CD14-positive monocyte (primary cell): ENCODE measurements around the gene KCNE1. TPM values are rescaled to one million over a fixed set of nuclear protein-coding genes. Genes with fewer than 3 reads are reported as not detected.
"Not testable (repeated sequence)": the region's sequence is repeated elsewhere in the genome, so short reads cannot be mapped to it uniquely, and the experiment has no call there.

Experiments
- DNase-seq, 3 donors: peaks; one replicate each; pipeline ENCODE4 v3.0.0-alpha.2; 2011 to 2022
- H2AFZ ChIP-seq: 2 replicates; pipeline ENCODE4 v1.6.0; 2012; ENCODE audit warnings: mild to moderate bottlenecking, low read depth, low read length, inconsistent platforms; ENCODE audit not compliant: insufficient read depth, poor library complexity, severe bottlenecking
- H3K27ac ChIP-seq, 2 donors: 1 replicate in 1 of 2; 2 replicates in 1 of 2; pipeline ENCODE4 v1.5.1; 2012 to 2013; ENCODE audit warnings: low read length in 2 of 2, control low read depth in 1 of 2, inconsistent platforms in 1 of 2, low read depth in 1 of 2, mild to moderate bottlenecking in 1 of 2
- H3K27me3 ChIP-seq, 2 donors: one replicate each; pipeline versions ENCODE4 v1.6.0 to v1.6.1; 2011 to 2013; ENCODE audit warnings: low read length in 2 of 2; ENCODE audit not compliant: control insufficient read depth in 2 of 2, insufficient read depth in 2 of 2
- H3K36me3 ChIP-seq, 2 donors: replicated peaks in 1 of 2; 1 replicate in 1 of 2; 2 replicates in 1 of 2; pipeline versions ENCODE4 v1.5.1 to v1.6.1; 2012 to 2013; ENCODE audit warnings: low read length in 2 of 2, control low read depth in 1 of 2, inconsistent platforms in 1 of 2, mild to moderate bottlenecking in 1 of 2; ENCODE audit not compliant: insufficient read depth in 2 of 2, control insufficient read depth in 1 of 2
- H3K4me1 ChIP-seq, 2 donors: 1 replicate in 1 of 2; 2 replicates in 1 of 2; pipeline versions ENCODE4 v1.5.1 to v1.6.1; 2012 to 2013; ENCODE audit warnings: low read length in 2 of 2, control low read depth in 1 of 2, inconsistent platforms in 1 of 2, mild to moderate bottlenecking in 1 of 2, moderate library complexity in 1 of 2; ENCODE audit not compliant: insufficient read depth in 2 of 2, control insufficient read depth in 1 of 2
- H3K4me2 ChIP-seq: replicated peaks from 2 replicates; pipeline ENCODE3; 2012; ENCODE audit warnings: low read length, moderate library complexity, mild to moderate bottlenecking; ENCODE audit not compliant: poor library complexity, severe bottlenecking; ENCODE audit errors: extremely low read depth
- H3K4me3 ChIP-seq, 3 experiments: fragments of 200-600 bp in 1 of 3; sonication (generic) in 1 of 3; replicated peaks in 1 of 3; 1 replicate in 2 of 3; 2 replicates in 1 of 3; pipeline ENCODE4 v1.5.1; 2011 to 2013; ENCODE audit warnings: low read length in 3 of 3, mild to moderate bottlenecking in 3 of 3, control low read depth in 2 of 3, low read depth in 2 of 3, inconsistent platforms in 1 of 3, moderate library complexity in 1 of 3
- H3K79me2 ChIP-seq: 2 replicates; pipeline ENCODE4 v1.6.0; 2012; ENCODE audit warnings: mild to moderate bottlenecking, control low read depth, inconsistent platforms, low read length, moderate library complexity; ENCODE audit not compliant: insufficient read depth
- H3K9ac ChIP-seq: 2 replicates; pipeline ENCODE4 v1.6.0; 2017; ENCODE audit warnings: low read length, mild to moderate bottlenecking; ENCODE audit not compliant: insufficient read depth, poor library complexity, severe bottlenecking
- H3K9me3 ChIP-seq, 2 donors: replicated peaks in 1 of 2; 1 replicate in 1 of 2; 2 replicates in 1 of 2; pipeline versions ENCODE4 v1.5.1 to v1.6.1; 2012 to 2013; ENCODE audit warnings: low read length in 2 of 2, control low read depth in 1 of 2; ENCODE audit not compliant: control insufficient read depth in 1 of 2, insufficient read depth in 1 of 2
- H4K20me1 ChIP-seq: 2 replicates; pipeline ENCODE4 v1.6.0; 2012; ENCODE audit warnings: mild to moderate bottlenecking, low read length, control low read depth, moderate library complexity; ENCODE audit not compliant: insufficient read depth
- H3K27ac Mint-ChIP-seq, 7 donors: one replicate each; pipeline ENCODE4 v1.8.0; 2020; ENCODE audit warnings: mild to moderate bottlenecking in 7 of 7, mixed read lengths in 7 of 7, moderate library complexity in 6 of 7, inconsistent platforms in 2 of 7
- H3K27me3 Mint-ChIP-seq, 3 donors: one replicate each; pipeline ENCODE4 v1.8.0; 2021 to 2022; ENCODE audit warnings: low read depth in 3 of 3, mild to moderate bottlenecking in 3 of 3, mixed read lengths in 3 of 3, moderate library complexity in 3 of 3, inconsistent platforms in 1 of 3
- H3K36me3 Mint-ChIP-seq, 2 donors: one replicate each; pipeline ENCODE4 v1.8.0; 2020; ENCODE audit warnings: mixed read lengths in 2 of 2, inconsistent platforms in 1 of 2, mild to moderate bottlenecking in 1 of 2
- H3K4me1 Mint-ChIP-seq: one replicate; pipeline ENCODE4 v1.8.0; 2020; ENCODE audit warnings: mild to moderate bottlenecking, mixed read lengths
- H3K4me3 Mint-ChIP-seq, 2 donors: one replicate each; pipeline ENCODE4 v1.8.0; 2020; ENCODE audit warnings: mild to moderate bottlenecking in 2 of 2, mixed read lengths in 2 of 2, moderate library complexity in 1 of 2
- H3K9me3 Mint-ChIP-seq, 7 donors: one replicate each; pipeline ENCODE4 v1.8.0; 2020 to 2022; ENCODE audit warnings: mixed read lengths in 7 of 7, mild to moderate bottlenecking in 6 of 7, moderate library complexity in 6 of 7, inconsistent platforms in 2 of 7
- WGBS: methylation state at CpG from one replicate; pipeline ENCODE4 v1.1.5; 2013; ENCODE audit warnings: missing lambda C conversion rate; ENCODE audit not compliant: insufficient coverage; 5-methylcytosine and 5-hydroxymethylcytosine counted together
- intact Hi-C, 2 donors: fragments of 100-400 bp; cut with micrococcal nuclease; formaldehyde crosslinking; loops; one replicate each; pipeline versions ENCODE4 v1.15.0 to v1.15.1; 2023
- polyA plus RNA-seq, 3 donors: library from polyadenylated mRNA; depleted of rRNA in 1 of 3; unstranded in 2 of 3; stranded (reverse) in 1 of 3; fragments of 300-500 nt in 2 of 3; fragments of >200 nt in 1 of 3; fragmentation: Illumina TruSeq in 2 of 3; gene quantifications; 1 replicate in 2 of 3; 2 replicates in 1 of 3; pipeline ENCODE4 v1.2.3, GENCODE V29; 2012 to 2021

KCNE1 gene
- polyA plus RNA-seq, 3 donors, result 1.5 to 15.9 (median 3.2) TPM

DNA sequence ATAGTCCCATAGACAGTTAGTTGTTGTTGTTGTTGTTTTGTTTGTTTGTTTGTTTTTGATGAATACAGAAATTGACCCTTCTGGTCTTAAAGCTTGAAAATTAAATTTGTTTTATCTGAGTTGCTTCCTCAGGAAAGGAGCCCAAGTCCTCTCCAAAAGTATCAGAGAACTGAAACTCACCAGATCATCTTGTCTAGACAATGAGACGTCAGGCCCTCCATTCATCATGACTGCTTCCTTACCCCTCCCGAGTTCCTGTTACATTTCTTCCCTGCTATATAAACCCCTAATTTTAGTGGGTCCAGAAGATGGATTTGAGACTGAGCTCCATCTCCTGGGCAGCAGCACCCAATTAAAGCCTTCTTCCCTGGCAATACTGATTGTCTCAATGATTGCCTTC lies 105.3 kb downstream of the KCNE1 start:
- H3K4me3 ChIP-seq, H3K4me1 Mint-ChIP-seq, DNase-seq, H4K20me1 ChIP-seq, intact Hi-C loops, H3K79me2 ChIP-seq, H3K4me1 ChIP-seq, H2AFZ ChIP-seq, H3K9me3 ChIP-seq, H3K36me3 ChIP-seq, H3K27me3 ChIP-seq, H3K4me2 ChIP-seq, H3K9me3 Mint-ChIP-seq, H3K27ac Mint-ChIP-seq, H3K36me3 Mint-ChIP-seq, H3K27me3 Mint-ChIP-seq, H3K9ac ChIP-seq, H3K4me3 Mint-ChIP-seq, H3K27ac ChIP-seq: not testable (repeated sequence)
- no CpG with 5 or more reads among the region's 2 CpGs for WGBS

DNA sequence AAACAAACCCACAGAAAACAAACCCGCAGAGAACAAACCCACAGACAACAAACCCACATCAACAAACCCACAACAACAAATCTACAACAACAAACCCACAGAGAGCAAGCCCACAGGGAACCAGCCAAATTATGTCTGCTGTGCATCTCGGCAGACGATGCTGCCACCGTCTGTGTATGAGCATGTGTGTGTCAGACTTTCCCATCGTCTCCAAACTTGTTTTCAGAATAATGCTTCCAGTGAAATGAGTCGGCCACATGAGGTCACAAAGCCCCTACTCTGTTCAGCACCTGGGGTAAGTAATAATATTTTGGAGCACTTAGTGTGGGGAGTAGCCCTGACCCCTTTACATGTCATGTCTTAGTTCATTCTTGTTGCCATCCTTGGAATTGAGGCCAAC lies 105.9 kb downstream of the KCNE1 start:
- H3K9me3 ChIP-seq, H4K20me1 ChIP-seq, H3K4me3 ChIP-seq, H3K79me2 ChIP-seq, intact Hi-C loops, H3K9ac ChIP-seq, H3K4me2 ChIP-seq, H3K27ac ChIP-seq, H3K27me3 Mint-ChIP-seq, H3K9me3 Mint-ChIP-seq, H3K4me3 Mint-ChIP-seq, H3K36me3 Mint-ChIP-seq, H3K36me3 ChIP-seq, H3K27ac Mint-ChIP-seq, H3K4me1 ChIP-seq, H3K4me1 Mint-ChIP-seq, H2AFZ ChIP-seq, H3K27me3 ChIP-seq, DNase-seq: not testable (repeated sequence)
- WGBS, result no CpG with 5 or more reads among the region's 6 CpGs

DNA sequence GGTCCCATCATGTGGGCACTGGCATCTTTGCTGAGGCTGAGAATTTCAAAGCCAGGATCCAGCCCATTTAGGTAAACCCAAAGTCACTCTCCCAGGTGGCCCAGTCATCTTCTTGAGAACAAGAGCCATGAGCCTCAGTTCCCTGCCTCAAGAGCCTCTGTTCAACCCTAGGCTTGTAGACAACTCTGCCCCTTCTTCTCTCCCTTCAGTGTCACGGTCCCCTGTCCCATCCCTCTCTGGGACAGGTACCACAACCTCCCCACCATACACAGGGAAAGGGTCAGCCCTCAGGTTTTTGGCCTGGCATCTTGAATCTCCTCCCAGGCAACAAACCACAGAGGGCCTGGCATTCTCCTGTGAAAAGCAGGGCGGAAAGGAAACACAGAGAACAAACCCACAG lies 106.3 kb downstream of the KCNE1 start:
- H3K4me3 Mint-ChIP-seq, H2AFZ ChIP-seq, H3K27me3 Mint-ChIP-seq, H3K27ac ChIP-seq, intact Hi-C loops, H3K27ac Mint-ChIP-seq, H3K9me3 Mint-ChIP-seq, H4K20me1 ChIP-seq, DNase-seq, H3K27me3 ChIP-seq, H3K4me1 Mint-ChIP-seq, H3K9me3 ChIP-seq, H3K4me2 ChIP-seq, H3K4me1 ChIP-seq, H3K9ac ChIP-seq, H3K36me3 Mint-ChIP-seq, H3K36me3 ChIP-seq, H3K4me3 ChIP-seq, H3K79me2 ChIP-seq: not testable (repeated sequence)
- WGBS, result no CpG with 5 or more reads among the region's 2 CpGs

DNA sequence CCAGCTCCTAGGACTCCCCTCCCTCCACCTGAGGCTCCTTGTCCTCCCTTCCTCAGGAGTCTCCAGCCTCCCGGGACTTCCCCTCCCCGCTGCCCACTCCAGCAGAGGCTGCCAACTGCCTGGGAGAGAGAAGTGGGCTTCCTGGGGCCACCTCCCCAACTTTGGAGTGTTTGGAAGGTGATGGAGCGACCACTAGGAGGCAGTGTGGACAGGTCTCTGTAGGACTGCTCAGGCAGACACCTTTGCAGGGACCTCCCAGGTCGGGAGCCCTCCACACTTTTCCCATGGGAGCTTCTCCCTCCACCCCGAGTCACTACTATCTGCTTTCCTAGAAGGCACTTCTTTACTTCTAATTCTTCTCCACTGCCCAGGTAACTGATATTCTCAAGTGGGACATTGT lies 107.3 kb downstream of the KCNE1 start:
- H3K27me3 Mint-ChIP-seq, H3K4me3 ChIP-seq, H3K27me3 ChIP-seq, H3K4me2 ChIP-seq, intact Hi-C loops, H3K79me2 ChIP-seq, H3K9me3 Mint-ChIP-seq, H3K9me3 ChIP-seq, H3K4me3 Mint-ChIP-seq, H3K4me1 Mint-ChIP-seq, H3K36me3 ChIP-seq, H3K4me1 ChIP-seq, H4K20me1 ChIP-seq, DNase-seq, H3K36me3 Mint-ChIP-seq, H3K27ac ChIP-seq, H3K9ac ChIP-seq, H2AFZ ChIP-seq, H3K27ac Mint-ChIP-seq: not testable (repeated sequence)
- no CpG with 5 or more reads among the region's 5 CpGs for WGBS
